Measurements from ENCODE around the gene FAM209B.

DNA sequence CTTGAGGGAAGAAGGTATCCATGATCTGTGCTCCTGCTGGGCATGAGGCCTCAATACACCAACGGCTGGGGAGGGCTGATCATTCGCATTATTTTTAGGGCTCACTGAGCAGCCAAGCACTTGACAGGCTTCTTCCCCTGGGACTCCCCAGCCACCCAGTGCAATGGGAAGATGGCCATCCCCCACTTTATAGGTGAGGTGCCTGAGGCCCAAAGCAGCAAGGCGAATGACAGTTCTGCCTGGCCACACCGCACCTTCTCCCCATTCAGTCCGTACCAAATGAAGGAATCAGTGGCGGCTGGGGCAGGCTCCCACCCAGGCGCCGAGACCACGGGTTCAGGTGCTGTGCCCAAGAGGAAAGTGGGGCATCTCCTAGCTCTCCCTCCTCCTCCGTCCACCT, 12.9 kb upstream of the FAM209B start:
- TF ChIP-seq EZH2 (optimal IDR thresholded peaks at IDR 0.05; ENCODE audit: low read depth, low read length), result no peak
- TF ChIP-seq, protein P1, sequence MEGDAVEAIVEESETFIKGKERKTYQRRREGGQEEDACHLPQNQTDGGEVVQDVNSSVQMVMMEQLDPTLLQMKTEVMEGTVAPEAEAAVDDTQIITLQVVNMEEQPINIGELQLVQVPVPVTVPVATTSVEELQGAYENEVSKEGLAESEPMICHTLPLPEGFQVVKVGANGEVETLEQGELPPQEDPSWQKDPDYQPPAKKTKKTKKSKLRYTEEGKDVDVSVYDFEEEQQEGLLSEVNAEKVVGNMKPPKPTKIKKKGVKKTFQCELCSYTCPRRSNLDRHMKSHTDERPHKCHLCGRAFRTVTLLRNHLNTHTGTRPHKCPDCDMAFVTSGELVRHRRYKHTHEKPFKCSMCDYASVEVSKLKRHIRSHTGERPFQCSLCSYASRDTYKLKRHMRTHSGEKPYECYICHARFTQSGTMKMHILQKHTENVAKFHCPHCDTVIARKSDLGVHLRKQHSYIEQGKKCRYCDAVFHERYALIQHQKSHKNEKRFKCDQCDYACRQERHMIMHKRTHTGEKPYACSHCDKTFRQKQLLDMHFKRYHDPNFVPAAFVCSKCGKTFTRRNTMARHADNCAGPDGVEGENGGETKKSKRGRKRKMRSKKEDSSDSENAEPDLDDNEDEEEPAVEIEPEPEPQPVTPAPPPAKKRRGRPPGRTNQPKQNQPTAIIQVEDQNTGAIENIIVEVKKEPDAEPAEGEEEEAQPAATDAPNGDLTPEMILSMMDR (IDR thresholded peaks at IDR 0.05; ENCODE audit: low read length), result no peak
